Esophagus (tissue), 2 donors: Measurements from ENCODE around the gene SERINC5. TPM values are rescaled to one million over a fixed set of nuclear protein-coding genes. Genes with fewer than 3 reads are reported as not detected.

Source experiments
- H3K27ac ChIP-seq, 2 donors: one replicate each; pipeline ENCODE4 v1.5.1; 2013; ENCODE audit warnings: low read depth in 2 of 2, mild to moderate bottlenecking in 2 of 2, inconsistent platforms in 1 of 2, low read length in 1 of 2, moderate library complexity in 1 of 2
- H3K27me3 ChIP-seq, 2 donors: one replicate each; pipeline ENCODE4 v1.6.1; 2013; ENCODE audit warnings: low read length in 2 of 2, control low read depth in 1 of 2, mild to moderate bottlenecking in 1 of 2; ENCODE audit not compliant: insufficient read depth in 2 of 2, control insufficient read depth in 1 of 2
- H3K36me3 ChIP-seq, 2 donors: one replicate each; pipeline ENCODE4 v1.6.1; 2013; ENCODE audit warnings: low read length in 1 of 2; ENCODE audit not compliant: control insufficient read depth in 2 of 2, insufficient read depth in 2 of 2
- H3K4me1 ChIP-seq, 2 donors: one replicate each; pipeline ENCODE4 v1.6.1; 2013; ENCODE audit warnings: low read length in 1 of 2; ENCODE audit not compliant: control insufficient read depth in 2 of 2, insufficient read depth in 2 of 2
- H3K4me3 ChIP-seq, 2 donors: one replicate each; pipeline ENCODE4 v1.5.1; 2013; ENCODE audit warnings: low read length in 2 of 2, mild to moderate bottlenecking in 2 of 2, low read depth in 1 of 2, moderate library complexity in 1 of 2
- H3K9me3 ChIP-seq, 2 donors: one replicate each; pipeline ENCODE4 v1.6.1; 2013; ENCODE audit warnings: mild to moderate bottlenecking in 2 of 2, low read depth in 1 of 2, low read length in 1 of 2, moderate library complexity in 1 of 2; ENCODE audit not compliant: control insufficient read depth in 2 of 2, insufficient read depth in 1 of 2
- WGBS, 2 donors: extraction: QIAGEN DNeasy Blood & Tissue Kit; methylation state at CpG; one replicate each; pipeline ENCODE4 v1.1.7; 2013; 5-methylcytosine and 5-hydroxymethylcytosine counted together
- polyA plus RNA-seq, 2 donors: library from polyadenylated mRNA; stranded (reverse); fragments of 200-250 nt; gene quantifications; one replicate each; pipeline ENCODE4 v1.2.3, GENCODE V29; 2013
- donor health status: healthy with polysubstance abuse.
- donor health status: Bipolar disorder and iron deficiency.

Gene SERINC5
- polyA plus RNA-seq, 2 donors: 10.8 to 11.7 TPM

DNA sequence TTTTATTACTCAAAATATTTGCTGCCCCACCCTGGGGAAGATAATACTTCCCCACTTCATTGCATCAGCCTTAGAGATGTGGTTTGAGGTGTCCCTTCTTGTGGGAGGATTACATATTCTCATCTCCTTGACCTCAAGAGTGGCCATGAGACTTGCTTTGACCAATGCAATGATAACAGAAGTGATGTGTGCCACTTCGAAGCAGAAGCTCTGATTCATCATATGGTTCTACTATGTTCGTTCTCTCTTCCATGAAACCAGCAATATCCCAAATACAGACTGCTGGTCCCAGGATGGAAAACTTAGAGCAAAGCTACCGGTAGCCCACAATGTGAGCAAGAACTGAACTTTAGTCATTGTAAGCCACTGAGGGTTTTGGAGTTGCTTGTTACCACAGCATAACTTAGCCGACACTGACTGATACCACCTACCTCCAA lies 128.7 kb downstream of the SERINC5 start:
- Histone ChIP-seq H3K36me3 (peaks cover 0 to 2% of the 10 kb centered on the region in 2 donors), H3K27ac (no peak overlapping the region), H3K4me3 (no peak overlapping the region), H3K9me3 (no peaks in the 10 kb centered on the region), H3K4me1 (no peaks in the 10 kb centered on the region), H3K27me3 (no peaks in the 10 kb centered on the region)
- 73 to 92% methylated on average over 4 of the region's 4 CpGs for WGBS, 2 donors

DNA sequence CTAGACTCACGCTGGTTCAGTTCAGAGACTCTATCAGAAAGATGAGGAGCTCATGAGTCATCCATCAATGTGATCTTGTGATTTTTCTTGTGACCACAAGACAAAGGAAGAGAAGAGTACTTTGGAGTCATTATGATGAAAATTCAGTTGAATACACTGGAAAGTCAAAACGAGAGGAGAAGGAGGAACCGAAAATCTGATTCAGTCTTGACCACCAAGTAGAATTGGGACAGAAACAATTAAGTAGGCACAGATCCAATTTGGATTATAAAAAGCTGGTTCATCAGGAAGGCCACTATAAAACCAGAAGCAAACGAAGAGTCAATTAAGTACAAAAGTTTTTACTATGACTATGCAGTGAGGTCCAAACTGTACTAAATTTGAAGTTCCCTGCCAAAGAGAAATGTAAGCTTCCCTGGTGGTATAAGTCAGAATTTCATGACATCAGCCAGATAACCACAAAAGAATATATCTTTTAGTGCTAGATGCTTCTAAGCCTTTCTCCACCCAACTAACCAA lies 129.8 kb downstream of the SERINC5 start:
- no peaks in the 10 kb centered on the region for H3K9me3 ChIP-seq
- peaks cover 0 to 2% of the 10 kb centered on the region in 2 donors for H3K36me3 ChIP-seq
- H3K4me3 ChIP-seq: no peak overlapping the region
- H3K4me1 ChIP-seq: no peaks in the 10 kb centered on the region
- WGBS, 2 donors: 65 to 68% methylated on average over 4 of the region's 4 CpGs
- H3K27me3 ChIP-seq: no peaks in the 10 kb centered on the region
- H3K27ac ChIP-seq: no peak overlapping the region

DNA sequence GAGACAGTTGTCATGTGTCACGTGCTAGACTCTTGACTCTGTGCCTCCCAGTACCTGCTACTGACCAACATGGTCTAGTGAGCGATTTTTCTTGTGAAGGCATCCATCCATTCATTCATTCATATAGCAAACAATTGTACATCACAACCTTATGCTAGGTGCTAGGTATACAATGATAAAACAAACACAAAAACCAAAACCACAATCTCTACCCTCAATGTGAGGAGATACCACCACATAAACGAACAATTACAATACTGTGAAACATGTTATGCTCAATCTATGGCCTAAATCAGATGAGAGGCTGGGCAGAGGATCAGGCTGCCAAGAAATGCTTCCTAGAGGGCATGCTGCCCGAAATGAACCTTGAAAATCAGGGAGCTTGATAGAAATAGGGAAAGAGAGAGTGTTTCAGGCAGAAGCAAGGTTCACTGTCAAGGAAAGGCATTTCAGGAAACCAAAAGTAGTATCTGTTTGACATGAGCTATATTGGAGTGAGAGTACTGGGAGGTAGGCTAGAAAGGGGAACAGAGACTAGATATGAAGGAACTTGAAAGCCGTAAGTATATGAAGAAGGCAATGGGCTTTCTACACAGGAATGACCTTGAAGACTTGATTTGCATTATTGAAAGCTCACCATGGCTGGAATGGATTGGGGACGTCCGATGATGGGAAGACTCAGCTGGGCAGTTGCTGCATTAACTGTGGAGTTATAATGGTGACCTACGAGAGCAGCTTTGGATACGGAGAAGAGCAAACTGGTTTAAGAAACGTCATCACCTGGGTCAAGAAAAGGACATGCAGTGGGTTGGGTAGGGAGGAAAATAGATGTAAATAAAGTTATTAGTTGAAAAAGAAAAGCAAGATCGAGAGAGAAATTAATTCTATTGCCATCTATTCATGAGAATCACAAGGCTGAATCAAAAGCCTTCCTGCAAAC lies 130.6 kb downstream of the SERINC5 start:
- H3K4me1 ChIP-seq: no peaks in the 10 kb centered on the region
- no peak overlapping the region for H3K27ac ChIP-seq
- H3K27me3 ChIP-seq: no peaks in the 10 kb centered on the region
- H3K36me3 ChIP-seq: peaks cover 0 to 2% of the 10 kb centered on the region in 2 donors
- no peaks in the 10 kb centered on the region for H3K9me3 ChIP-seq
- no peak overlapping the region for H3K4me3 ChIP-seq
- 81 to 82% methylated on average over 11 of the region's 11 CpGs for WGBS, 2 donors

DNA sequence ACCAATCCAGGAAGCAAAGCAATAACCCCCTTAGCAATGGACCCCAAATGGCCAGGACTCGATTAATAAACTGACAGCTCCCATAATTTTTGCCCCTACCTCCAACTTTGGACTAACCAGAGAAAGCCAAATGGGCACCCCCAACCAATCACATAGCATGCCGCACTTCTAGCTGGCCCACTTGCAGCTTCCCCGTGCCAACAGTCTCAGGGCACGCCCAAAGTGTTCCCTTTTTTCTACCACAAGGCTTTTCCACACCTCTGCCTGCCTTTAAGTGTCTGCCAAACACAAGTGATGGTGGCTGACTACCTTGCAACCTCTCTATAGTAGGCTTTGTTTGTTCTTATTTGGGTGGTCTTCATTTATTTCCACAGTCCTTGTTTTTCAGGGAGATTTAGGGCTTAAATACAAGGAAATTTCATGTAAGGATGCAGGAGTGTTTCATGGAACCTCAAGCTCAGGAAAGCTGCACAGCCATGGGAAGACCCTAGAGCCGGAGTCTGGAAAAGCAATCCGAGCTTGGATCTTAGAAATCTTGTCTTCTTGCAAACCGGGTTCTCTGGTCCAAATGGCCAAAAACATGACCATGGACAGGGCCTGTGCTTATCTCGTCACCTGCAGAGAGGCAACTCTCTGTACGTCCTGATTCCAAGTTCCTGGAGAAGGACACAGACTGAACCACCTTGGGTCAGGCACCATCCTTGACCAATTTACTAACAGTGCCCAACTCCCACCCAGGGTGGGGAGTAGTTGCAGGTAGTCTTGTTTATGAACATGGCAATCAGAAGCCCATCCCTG lies 131.5 kb downstream of the SERINC5 start:
- Histone ChIP-seq H3K27ac (no peak overlapping the region), H3K27me3 (no peaks in the 10 kb centered on the region), H3K36me3 (peaks cover 0 to 2% of the 10 kb centered on the region in 2 donors), H3K9me3 (no peaks in the 10 kb centered on the region), H3K4me3 (no peak overlapping the region), H3K4me1 (no peaks in the 10 kb centered on the region)
- 79 to 89% methylated on average over 9 of the region's 9 CpGs for WGBS, 2 donors

DNA sequence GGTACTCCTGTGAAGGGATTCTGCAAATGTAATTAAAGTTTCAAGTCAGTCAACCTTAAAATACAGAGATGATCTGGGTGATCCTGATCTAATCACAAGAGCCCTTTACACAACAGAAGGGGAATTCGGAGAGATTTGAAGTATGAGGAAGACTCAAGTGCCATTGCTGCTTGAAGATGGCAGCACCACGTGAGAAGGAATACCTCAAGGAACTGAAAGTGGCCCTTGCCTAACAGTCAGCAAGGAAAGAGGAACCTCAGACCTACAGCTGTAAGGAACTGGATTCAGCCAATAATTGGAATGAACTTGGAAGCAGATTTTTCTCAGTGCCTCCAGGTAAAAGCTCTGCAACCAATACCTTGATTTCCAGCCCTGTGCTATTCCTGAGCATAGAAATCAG lies 133.3 kb downstream of the SERINC5 start:
- H3K27ac ChIP-seq: no peak overlapping the region
- no peaks in the 10 kb centered on the region for H3K4me1 ChIP-seq
- no peak overlapping the region for H3K4me3 ChIP-seq
- H3K9me3 ChIP-seq: no peaks in the 10 kb centered on the region
- H3K36me3 ChIP-seq: peaks cover 0 to 2% of the 10 kb centered on the region in 2 donors
- no peaks in the 10 kb centered on the region for H3K27me3 ChIP-seq
- WGBS, 2 donors: 80 to 83% methylated on average over 2 of the region's 2 CpGs

DNA sequence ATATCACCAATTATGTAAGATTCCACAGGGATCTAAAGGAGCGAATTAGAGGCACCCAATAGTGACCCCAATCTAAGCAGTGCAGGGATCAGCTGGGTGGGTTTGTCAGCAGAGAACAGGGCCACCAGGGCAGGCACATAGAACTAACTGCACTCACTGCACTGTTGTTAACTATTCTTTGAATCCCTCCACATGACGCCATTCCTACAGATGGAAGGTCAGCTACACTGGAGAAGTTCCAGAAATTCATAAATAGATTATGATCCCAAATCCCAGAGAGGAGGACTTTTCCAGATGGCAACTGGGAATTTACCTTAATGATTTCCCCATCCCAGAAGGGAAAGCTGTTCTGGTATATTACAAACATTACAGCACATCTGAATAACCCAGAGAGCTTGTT lies 136.5 kb downstream of the SERINC5 start:
- Histone ChIP-seq H3K27me3 (no peaks in the 10 kb centered on the region), H3K4me3 (no peak overlapping the region), H3K27ac (no peak overlapping the region), H3K9me3 (no peaks in the 10 kb centered on the region), H3K36me3 (no peaks in the 10 kb centered on the region), H3K4me1 (peaks cover 0 to 2% of the 10 kb centered on the region in 2 donors)
- WGBS, 2 donors: 90% methylated on average over 2 of the region's 2 CpGs

DNA sequence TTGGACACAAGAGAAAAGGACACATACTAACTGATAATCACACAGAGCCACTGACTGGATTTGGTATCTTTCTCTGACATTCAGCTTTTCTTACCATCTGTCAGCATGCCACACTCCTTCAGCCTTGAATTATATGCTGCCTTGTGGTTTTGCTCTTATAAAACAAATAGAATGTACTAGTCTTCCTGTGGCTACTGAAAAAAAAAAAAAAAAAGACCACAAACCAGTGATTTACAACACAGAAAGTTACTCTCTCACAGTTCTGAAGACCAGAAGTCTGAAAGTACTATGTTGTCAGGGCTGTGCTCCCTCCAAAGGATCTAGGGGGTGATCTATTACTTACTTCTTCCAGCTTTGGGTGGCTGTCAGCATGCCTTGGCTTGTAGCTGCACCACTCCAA lies 138.4 kb downstream of the SERINC5 start:
- Histone ChIP-seq H3K36me3 (no peaks in the 10 kb centered on the region), H3K9me3 (no peaks in the 10 kb centered on the region), H3K4me1 (peaks cover 0 to 2% of the 10 kb centered on the region in 2 donors), H3K27ac (no peak overlapping the region), H3K27me3 (no peaks in the 10 kb centered on the region), H3K4me3 (no peak overlapping the region)

DNA sequence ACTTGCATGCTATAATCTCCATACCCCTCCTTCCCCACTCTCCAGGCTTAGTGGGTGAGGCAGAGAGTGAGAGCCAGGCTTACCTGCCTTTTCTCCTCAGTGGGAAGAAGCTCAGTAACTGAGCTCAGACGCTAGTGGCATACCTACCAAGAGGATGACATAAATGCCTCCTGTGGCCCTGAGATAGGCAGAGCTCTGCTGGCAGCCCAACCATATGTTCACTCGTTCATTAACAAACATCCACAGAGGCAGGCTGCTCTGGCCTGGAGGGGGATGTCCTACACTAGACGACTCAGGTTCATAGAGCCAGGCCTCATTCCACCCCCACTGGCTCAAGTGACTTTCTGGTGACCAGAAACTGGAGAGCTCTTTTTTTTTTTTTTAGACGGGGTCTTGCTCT lies 139.4 kb downstream of the SERINC5 start:
- 82 to 84% methylated on average over 4 of the region's 4 CpGs for WGBS, 2 donors
- H3K27me3 ChIP-seq: no peaks in the 10 kb centered on the region

DNA sequence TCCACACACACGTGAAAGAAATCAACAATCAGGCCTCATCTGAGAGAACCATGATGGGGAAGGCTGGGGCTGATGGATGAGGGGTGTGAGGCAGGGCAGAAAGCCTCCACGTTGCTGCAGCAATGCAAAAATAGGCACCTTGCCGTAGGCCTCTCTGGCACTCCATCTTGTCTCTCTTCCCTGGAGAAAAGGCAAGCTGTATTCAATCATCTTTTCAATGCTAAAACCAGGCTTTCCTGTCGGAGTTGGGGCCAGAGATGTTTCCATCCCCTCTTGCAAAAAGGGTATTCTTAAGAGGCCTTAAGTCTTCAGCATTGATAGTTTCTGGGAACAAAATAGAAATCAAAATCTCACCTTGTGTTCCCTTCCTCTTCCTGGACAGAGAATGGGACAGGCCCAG lies 139.8 kb downstream of the SERINC5 start:
- no peaks in the 10 kb centered on the region for H3K27me3 ChIP-seq
- peaks cover 0 to 2% of the 10 kb centered on the region in 2 donors for H3K4me1 ChIP-seq
- H3K9me3 ChIP-seq: no peaks in the 10 kb centered on the region
- no peaks in the 10 kb centered on the region for H3K36me3 ChIP-seq
- no peak overlapping the region for H3K27ac ChIP-seq
- whole genome bisulfite sequencing, 2 donors: 75 to 79% methylated on average over 4 of the region's 4 CpGs
- H3K4me3 ChIP-seq: no peak overlapping the region

More for the DNA sequence above, 139.4 kb downstream of the SERINC5 start:
- peaks cover 0 to 2% of the 10 kb centered on the region in 2 donors for H3K4me1 ChIP-seq
- H3K36me3 ChIP-seq: no peaks in the 10 kb centered on the region
- H3K9me3 ChIP-seq: no peaks in the 10 kb centered on the region
- no peak overlapping the region for H3K4me3 ChIP-seq
- no peak overlapping the region for H3K27ac ChIP-seq
